Choroid plexus epithelial cell (primary cell): ENCODE measurements around the gene TEKT5.
A peak's percentile ranks its signal among the peaks of the same experiment; 100 is the strongest.

Experiments used
- DNase-seq: peaks from one replicate; pipeline ENCODE4 v3.0.0-alpha.2; 2010; ENCODE audit warnings: low read depth
- H3K4me3 ChIP-seq: 2 replicates; pipeline ENCODE4 v1.5.1; 2011; ENCODE audit warnings: low read depth, mild to moderate bottlenecking, control low read depth, low read length, moderate library complexity
- CTCF ChIP-seq: conservative IDR thresholded peaks from 2 replicates; pipeline ENCODE4 v1.5.1; 2011; ENCODE audit warnings: low read depth, mild to moderate bottlenecking, control low read depth, inconsistent platforms, low read length, moderate library complexity

Gene TEKT5

DNA sequence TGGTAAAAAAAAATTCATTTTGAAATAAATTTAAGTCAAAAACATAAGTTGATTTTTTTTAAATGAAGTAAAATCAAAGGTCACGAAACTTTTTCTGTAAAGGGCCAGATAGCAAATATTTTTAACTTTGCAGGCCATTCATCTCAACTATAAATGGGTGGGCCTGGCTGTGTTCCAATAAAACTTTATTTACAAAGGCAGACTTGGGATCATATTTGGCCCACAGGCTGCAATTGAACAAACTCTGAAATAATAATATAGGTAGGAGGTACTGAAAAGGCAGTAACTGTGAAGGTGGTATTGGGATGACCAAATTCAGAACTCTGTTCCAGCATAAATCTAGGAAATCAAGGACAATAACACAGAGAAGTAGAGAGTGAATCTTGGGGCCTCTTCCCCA lies 102.1 kb downstream of the TEKT5 start:
- H3K4me3 ChIP-seq, result no peak overlapping the region
- TF ChIP-seq CTCF, result no peak
- no peak for DNase-seq

GRCh38 chr16:10590342-10590741 lies 104.4 kb downstream of the TEKT5 start:
- no peak for DNase-seq
- TF ChIP-seq CTCF, result no peak
- no peak overlapping the region for H3K4me3 ChIP-seq

- DNase-seq, result no peak
- TF ChIP-seq CTCF, result no peak
- no peak overlapping the region for H3K4me3 ChIP-seq
These were observed 105.6 kb downstream of the TEKT5 start for GRCh38 chr16:10589109-10589508.

DNA sequence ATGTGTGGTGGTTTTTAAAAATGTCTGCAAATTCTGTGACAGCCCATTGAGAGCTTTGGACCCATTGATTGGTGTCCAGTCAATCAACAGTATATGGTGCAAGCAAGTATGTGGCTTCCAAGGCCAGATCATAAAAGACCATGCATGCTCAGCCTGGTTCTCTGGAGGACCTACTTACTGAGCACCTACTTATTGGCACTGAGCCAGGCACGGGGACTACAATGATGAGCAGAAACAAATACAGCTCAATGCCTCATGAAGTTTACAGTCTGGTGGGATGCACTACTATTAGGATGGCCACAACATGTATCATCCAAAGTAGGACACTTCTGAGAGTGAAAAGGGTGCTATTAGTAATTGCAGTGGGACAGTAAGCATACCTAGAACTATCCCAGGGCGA lies 107.1 kb downstream of the TEKT5 start:
- no peak overlapping the region for H3K4me3 ChIP-seq
- no peak for DNase-seq
- no peak for TF ChIP-seq CTCF

GRCh38 chr16:10584981-10585438 lies 109.7 kb downstream of the TEKT5 start:
- no peak for TF ChIP-seq CTCF
- H3K4me3 ChIP-seq, result no peak overlapping the region
- no peak for DNase-seq

DNA sequence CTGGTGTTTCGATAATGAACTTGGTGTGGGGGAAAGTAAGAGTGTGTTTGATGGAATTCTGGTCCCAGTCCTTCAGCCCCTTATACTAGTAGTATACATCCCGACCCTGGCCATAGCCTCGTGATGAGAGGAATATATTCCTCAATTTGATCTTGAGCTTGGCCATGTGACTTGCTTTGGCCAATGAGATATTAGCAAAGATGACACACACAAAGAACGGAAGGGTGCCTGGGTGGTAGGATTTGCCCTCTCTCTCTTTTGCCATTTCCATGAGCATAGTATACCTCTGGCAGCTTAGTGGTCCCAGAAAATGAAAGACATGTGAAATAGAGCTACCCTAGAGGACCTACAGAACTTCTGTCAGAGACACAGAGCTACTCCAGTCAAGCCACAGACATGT lies 111.5 kb downstream of the TEKT5 start:
- no peak for TF ChIP-seq CTCF
- DNase-seq, result no peak
- no peak overlapping the region for H3K4me3 ChIP-seq

DNA sequence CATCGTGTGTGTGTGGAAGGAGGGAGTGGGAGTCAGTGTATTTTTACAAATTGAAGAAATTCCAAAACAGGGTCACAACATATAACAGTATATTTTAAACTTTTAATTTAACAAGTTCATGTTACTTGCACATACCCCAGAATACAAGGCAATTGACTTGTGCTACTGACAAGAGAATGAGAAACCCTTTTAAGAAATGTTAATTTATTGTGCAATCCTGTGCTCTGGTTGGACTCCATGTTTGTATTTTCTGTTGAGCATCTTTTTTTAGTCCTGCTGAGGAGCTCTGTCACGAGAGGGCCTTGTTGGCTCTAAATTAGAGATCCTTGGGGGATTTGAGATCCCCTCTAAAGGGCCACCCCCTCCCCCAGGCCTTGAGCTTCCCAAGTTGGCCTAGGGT lies 113.2 kb downstream of the TEKT5 start:
- no peak overlapping the region for H3K4me3 ChIP-seq
- DNase-seq, result peak; percentile 55
- no peak for TF ChIP-seq CTCF
